Midbrain (tissue), 1 donor: ENCODE measurements around the gene FGF22.

ENCODE experiments used
- DNase-seq: peaks from one replicate; lab custom pipeline; 2025; lab: John Stamatoyannopoulos, UW

The FGF22 gene

GRCh38 chr19:680287-681028 lies 40.8 kb downstream of the FGF22 start:
- DNase-seq = peak; percentile 97

- no peak for DNase-seq
Measured at GRCh38 chr19:681029-682019, 41.6 kb downstream of the FGF22 start.

- no peak for DNase-seq
Measured at GRCh38 chr19:682678-683320, 43.1 kb downstream of the FGF22 start.

GRCh38 chr19:685454-685931 lies 45.8 kb downstream of the FGF22 start:
- DNase-seq = no peak

GRCh38 chr19:686589-687297 lies 47.1 kb downstream of the FGF22 start:
- no peak for DNase-seq

GRCh38 chr19:687569-688166 lies 48.0 kb downstream of the FGF22 start:
- no peak for DNase-seq

- DNase-seq = no peak
Measured at GRCh38 chr19:688214-688613, 48.5 kb downstream of the FGF22 start.

- no peak for DNase-seq
Measured at GRCh38 chr19:688992-689391, 49.3 kb downstream of the FGF22 start.

GRCh38 chr19:690203-690602 lies 50.5 kb downstream of the FGF22 start:
- no peak for DNase-seq
